NCI-H226 (cell line): ENCODE results near the gene ORAI2.
"Not testable (repeated sequence)": the region's sequence is repeated elsewhere in the genome, so short reads cannot be mapped to it uniquely, and the experiment has no call there.

ENCODE experiments used
- DNase-seq: peaks from one replicate; pipeline ENCODE4 v3.0.0-alpha.2; 2015

The ORAI2 gene

GRCh38 chr7:102447311-102447710, 13.9 kb downstream of the ORAI2 start:
- DNase-seq = no peak

- no peak for DNase-seq
Measured at GRCh38 chr7:102449136-102449535, 15.8 kb downstream of the ORAI2 start.

GRCh38 chr7:102450242-102450641, 16.9 kb downstream of the ORAI2 start:
- DNase-seq = no peak

GRCh38 chr7:102451371-102452054, 18.1 kb downstream of the ORAI2 start:
- no peak for DNase-seq

- DNase-seq = no peak
Measured at GRCh38 chr7:102452451-102452850, 19.1 kb downstream of the ORAI2 start.

- no peak for DNase-seq
Measured at GRCh38 chr7:102453319-102453718, 19.9 kb downstream of the ORAI2 start.

- DNase-seq = no peak
Measured at GRCh38 chr7:102454468-102454867, 21.1 kb downstream of the ORAI2 start.

GRCh38 chr7:102454932-102455331, 21.6 kb downstream of the ORAI2 start:
- DNase-seq = not testable (repeated sequence)

GRCh38 chr7:102455596-102455995, 22.2 kb downstream of the ORAI2 start:
- DNase-seq = no peak

GRCh38 chr7:102456327-102456726, 23.0 kb downstream of the ORAI2 start:
- DNase-seq = peak; percentile 75

GRCh38 chr7:102457352-102457924, 24.1 kb downstream of the ORAI2 start:
- DNase-seq = no peak

GRCh38 chr7:102459221-102459844, 26.0 kb downstream of the ORAI2 start:
- no peak for DNase-seq

GRCh38 chr7:102460467-102460866, 27.1 kb downstream of the ORAI2 start:
- DNase-seq = no peak

- DNase-seq = no peak
Measured at GRCh38 chr7:102463841-102464576, 30.6 kb downstream of the ORAI2 start.

GRCh38 chr7:102464577-102465280, 31.4 kb downstream of the ORAI2 start, which contains the start of the genes ALKBH4 and LRWD1:
Gene ALKBH4 (minus strand): TSS chr7:102464863. CDS start chr7:102464836, 27 bp downstream.
Gene LRWD1 (plus strand): TSS chr7:102464984. CDS start chr7:102465081, 97 bp downstream.
- DNase-seq = peak; percentile 82

- DNase-seq = no peak
Measured at GRCh38 chr7:102466097-102466496, 32.7 kb downstream of the ORAI2 start.

- DNase-seq = no peak
Measured at GRCh38 chr7:102467581-102468477, 34.5 kb downstream of the ORAI2 start.

GRCh38 chr7:102468478-102469350, 35.3 kb downstream of the ORAI2 start:
- no peak for DNase-seq

- DNase-seq = no peak
Measured at GRCh38 chr7:102469351-102469971, 36.1 kb downstream of the ORAI2 start.
